ENCODE measurements around the gene PAPOLA.

The PAPOLA gene

DNA sequence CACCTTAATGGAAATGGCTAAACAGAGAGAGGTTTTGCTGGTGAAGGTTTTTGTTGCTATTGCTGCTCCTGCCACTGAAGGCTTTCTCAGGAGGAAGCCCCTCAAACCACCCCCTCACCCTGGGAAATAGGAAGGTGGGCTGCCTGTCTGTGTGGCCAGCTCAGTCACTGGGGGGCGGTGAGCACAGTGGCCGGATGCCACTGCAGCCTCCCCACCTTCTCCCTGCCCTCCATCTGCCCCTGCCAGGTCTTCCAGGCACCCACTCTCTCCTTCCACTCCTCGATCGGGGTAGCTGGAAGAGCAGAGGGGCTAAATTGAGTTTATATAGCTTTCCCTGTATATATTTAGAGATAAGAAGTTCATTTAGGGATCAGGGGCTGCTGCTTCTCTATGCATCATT lies 80.8 kb downstream of the PAPOLA start:
- ChIA-PET CTCF (interaction anchor here (0.6 to 3.6 kb wide), 7 partner anchors 16 to 717 kb away, joined by 3 to 33 read pairs (median 3); no protein-coding TSS in a partner anchor), POLR2A (no interaction called here)
- Histone ChIP-seq H3K36me3 (ENCODE audit: control insufficient read depth in 2 of 2, insufficient read depth in 1 of 2, low read length in 2 of 2) (no peaks in the 10 kb centered on the region), H3K4me1 (ENCODE audit: control insufficient read depth, insufficient read depth, low read length) (no peaks in the 10 kb centered on the region), H3K27ac (ENCODE audit: extremely low read depth, low read depth, low read length) (no peak overlapping the region), H3K4me3 (ENCODE audit: low read depth, low read length) (no peak overlapping the region), H3K9me3 (ENCODE audit: control insufficient read depth, insufficient read depth, low read depth, low read length) (no peaks in the 10 kb centered on the region)
- no peak for TF ChIP-seq ZNF48 (tag by site-specific recombination; IDR thresholded peaks at IDR 0.05)
- TF ChIP-seq ZNF341 (tag by site-specific recombination; IDR thresholded peaks at IDR 0.05; ENCODE audit: low read depth) = peak; percentile 36
- 0 out of 2 replicates have a peak, but pooled peaks have one; percentile 15 for TF ChIP-seq OSR2 (tag by site-specific recombination; IDR thresholded peaks at IDR 0.05)

DNA sequence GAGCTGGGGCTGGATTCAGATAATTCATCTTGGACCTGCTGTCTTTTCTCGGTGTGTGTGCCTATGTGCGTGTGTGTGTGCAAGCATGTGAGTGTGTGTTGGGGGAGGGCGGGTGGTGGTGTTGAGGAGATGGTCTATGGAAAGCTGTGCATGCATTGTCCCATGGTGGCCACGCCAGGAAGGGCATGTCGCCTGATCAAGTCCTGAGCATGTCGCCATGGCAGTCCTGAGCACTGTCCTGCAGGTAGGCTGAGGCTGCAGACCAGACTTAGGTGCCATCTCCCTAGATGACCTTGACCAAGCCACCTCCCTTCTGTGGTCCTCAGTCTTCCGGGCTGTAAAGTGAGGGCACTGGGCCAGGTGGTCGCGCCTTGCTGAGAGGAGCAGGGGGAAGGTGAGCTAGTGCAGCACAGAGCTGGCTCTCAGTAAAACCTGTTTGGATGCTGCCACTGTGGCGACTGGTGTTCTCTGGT lies 81.4 kb downstream of the PAPOLA start:
- H3K4me3 ChIP-seq (ENCODE audit: low read depth, low read length) = no peak overlapping the region
- no peak overlapping the region for H3K27ac ChIP-seq (ENCODE audit: extremely low read depth, low read depth, low read length)
- H3K4me1 ChIP-seq (ENCODE audit: control insufficient read depth, insufficient read depth, low read length) = no peaks in the 10 kb centered on the region
- POLR2A ChIA-PET = no interaction called here
- CTCF ChIA-PET = interaction anchor here (0.6 to 3.6 kb wide), 11 partner anchors 17 to 716 kb away, joined by 3 to 33 read pairs (median 3); no protein-coding TSS in a partner anchor
- no peaks in the 10 kb centered on the region for H3K9me3 ChIP-seq (ENCODE audit: control insufficient read depth, insufficient read depth, low read depth, low read length)
- TF ChIP-seq WT1 (tag by site-specific recombination; IDR thresholded peaks at IDR 0.05) (no peak), ZNF747 (tag by site-specific recombination; IDR thresholded peaks at IDR 0.05) (no peak)
- TF ChIP-seq, protein P1, sequence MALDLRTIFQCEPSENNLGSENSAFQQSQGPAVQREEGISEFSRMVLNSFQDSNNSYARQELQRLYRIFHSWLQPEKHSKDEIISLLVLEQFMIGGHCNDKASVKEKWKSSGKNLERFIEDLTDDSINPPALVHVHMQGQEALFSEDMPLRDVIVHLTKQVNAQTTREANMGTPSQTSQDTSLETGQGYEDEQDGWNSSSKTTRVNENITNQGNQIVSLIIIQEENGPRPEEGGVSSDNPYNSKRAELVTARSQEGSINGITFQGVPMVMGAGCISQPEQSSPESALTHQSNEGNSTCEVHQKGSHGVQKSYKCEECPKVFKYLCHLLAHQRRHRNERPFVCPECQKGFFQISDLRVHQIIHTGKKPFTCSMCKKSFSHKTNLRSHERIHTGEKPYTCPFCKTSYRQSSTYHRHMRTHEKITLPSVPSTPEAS (tag by site-specific recombination; IDR thresholded peaks at IDR 0.05) = peak; percentile 57; the same call in 1 of the 2 replicates
- H3K36me3 ChIP-seq (ENCODE audit: control insufficient read depth in 2 of 2, insufficient read depth in 1 of 2, low read length in 2 of 2) = no peaks in the 10 kb centered on the region

DNA sequence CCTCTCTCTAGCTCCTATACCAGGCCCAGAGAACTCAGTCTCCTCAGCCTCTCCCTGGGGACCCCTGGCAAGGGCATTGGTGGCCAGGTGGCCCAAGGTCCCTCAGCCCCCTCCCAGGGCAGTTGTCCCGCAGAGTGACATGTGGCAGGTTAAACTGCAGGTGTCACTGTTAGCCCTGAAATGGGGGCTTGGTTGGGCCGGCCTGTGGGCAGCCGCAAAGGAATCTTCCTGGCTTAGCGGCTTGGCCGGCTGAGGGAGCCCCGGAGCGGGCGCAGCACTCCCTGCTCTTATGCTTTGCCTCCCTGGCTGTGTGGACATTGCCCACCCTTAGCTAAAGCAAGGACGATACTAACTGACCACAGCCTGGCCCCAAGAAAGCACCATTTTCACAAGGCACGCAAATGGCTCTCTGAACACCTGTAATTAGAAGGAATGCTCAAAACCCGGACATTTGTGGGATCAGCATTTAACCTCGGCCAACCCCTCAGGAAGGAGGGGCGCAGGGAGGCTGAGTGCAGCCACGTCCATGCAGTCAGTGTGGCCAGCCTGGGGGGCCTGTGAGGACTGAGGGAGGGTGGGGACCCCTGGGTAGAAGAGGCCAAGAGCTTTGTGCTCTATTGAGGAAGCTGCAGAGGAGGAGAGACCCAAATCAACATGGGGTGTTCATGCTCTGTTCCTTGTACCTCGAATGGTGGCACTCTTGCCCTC lies 82.2 kb downstream of the PAPOLA start:
- ChIA-PET CTCF (interaction anchor here (0.6 to 3.6 kb wide), 14 partner anchors 17 to 616 kb away, joined by 3 to 33 read pairs (median 4); no protein-coding TSS in a partner anchor), POLR2A (no interaction called here)
- H3K4me1 ChIP-seq (ENCODE audit: control insufficient read depth, insufficient read depth, low read length) = no peaks in the 10 kb centered on the region
- H3K9me3 ChIP-seq (ENCODE audit: control insufficient read depth, insufficient read depth, low read depth, low read length) = no peaks in the 10 kb centered on the region
- H3K4me3 ChIP-seq (ENCODE audit: low read depth, low read length) = no peak overlapping the region
- H3K27ac ChIP-seq (ENCODE audit: extremely low read depth, low read depth, low read length) = no peak overlapping the region
- H3K36me3 ChIP-seq (ENCODE audit: control insufficient read depth in 2 of 2, insufficient read depth in 1 of 2, low read length in 2 of 2) = no peaks in the 10 kb centered on the region
- TF ChIP-seq ZNF391 (tag by site-specific recombination; IDR thresholded peaks at IDR 0.05; ENCODE audit: borderline replicate concordance, low read depth) = no peak
- TF ChIP-seq ZNF843 (tag by site-specific recombination; IDR thresholded peaks at IDR 0.05) = no peak
- TF ChIP-seq KLF8 (tag by site-specific recombination; IDR thresholded peaks at IDR 0.05) = no peak
- TF ChIP-seq ZNF561 (tag by site-specific recombination; IDR thresholded peaks at IDR 0.05; ENCODE audit: borderline replicate concordance) = 0 out of 2 replicates have a peak, but pooled peaks have one; percentile 44
- no peak for TF ChIP-seq ZNF132 (tag by site-specific recombination; IDR thresholded peaks at IDR 0.05; ENCODE audit: borderline replicate concordance)
- TF ChIP-seq HOXC10 (CRISPR knock-in tag; IDR thresholded peaks at IDR 0.05) = no peak
- TF ChIP-seq ZNF266 (tag by site-specific recombination; IDR thresholded peaks at IDR 0.05; ENCODE audit: low read depth) = no peak
- TF ChIP-seq ZNF48 (tag by site-specific recombination; IDR thresholded peaks at IDR 0.05) = no peak
- 0 out of 2 replicates have a peak, but pooled peaks have one; percentile 34 for TF ChIP-seq ZNF501 (tag by site-specific recombination; IDR thresholded peaks at IDR 0.05)
- no peak for TF ChIP-seq KLF16 (tag by site-specific recombination; IDR thresholded peaks at IDR 0.05)
- TF ChIP-seq PRDM1 (tag by site-specific recombination; IDR thresholded peaks at IDR 0.05) = no peak
- 0 out of 2 replicates have a peak, but pooled peaks have one; percentile 50 for TF ChIP-seq ZSCAN30 (tag by site-specific recombination; IDR thresholded peaks at IDR 0.05)
- TF ChIP-seq ZNF558 (tag by site-specific recombination; IDR thresholded peaks at IDR 0.05) = no peak
- TF ChIP-seq ZNF654 (tag by site-specific recombination; IDR thresholded peaks at IDR 0.05; ENCODE audit: low read depth) = peak; percentile 89
- TF ChIP-seq ZBTB1 (tag by site-specific recombination; IDR thresholded peaks at IDR 0.05) = no peak
- TF ChIP-seq, protein P2, sequence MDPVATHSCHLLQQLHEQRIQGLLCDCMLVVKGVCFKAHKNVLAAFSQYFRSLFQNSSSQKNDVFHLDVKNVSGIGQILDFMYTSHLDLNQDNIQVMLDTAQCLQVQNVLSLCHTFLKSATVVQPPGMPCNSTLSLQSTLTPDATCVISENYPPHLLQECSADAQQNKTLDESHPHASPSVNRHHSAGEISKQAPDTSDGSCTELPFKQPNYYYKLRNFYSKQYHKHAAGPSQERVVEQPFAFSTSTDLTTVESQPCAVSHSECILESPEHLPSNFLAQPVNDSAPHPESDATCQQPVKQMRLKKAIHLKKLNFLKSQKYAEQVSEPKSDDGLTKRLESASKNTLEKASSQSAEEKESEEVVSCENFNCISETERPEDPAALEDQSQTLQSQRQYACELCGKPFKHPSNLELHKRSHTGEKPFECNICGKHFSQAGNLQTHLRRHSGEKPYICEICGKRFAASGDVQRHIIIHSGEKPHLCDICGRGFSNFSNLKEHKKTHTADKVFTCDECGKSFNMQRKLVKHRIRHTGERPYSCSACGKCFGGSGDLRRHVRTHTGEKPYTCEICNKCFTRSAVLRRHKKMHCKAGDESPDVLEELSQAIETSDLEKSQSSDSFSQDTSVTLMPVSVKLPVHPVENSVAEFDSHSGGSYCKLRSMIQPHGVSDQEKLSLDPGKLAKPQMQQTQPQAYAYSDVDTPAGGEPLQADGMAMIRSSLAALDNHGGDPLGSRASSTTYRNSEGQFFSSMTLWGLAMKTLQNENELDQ (tag by site-specific recombination; IDR thresholded peaks at IDR 0.05; ENCODE audit: low read depth) = no peak
- TF ChIP-seq ZNF2 (tag by site-specific recombination; IDR thresholded peaks at IDR 0.05) = peak; percentile 28; the same call in 1 of the 2 replicates
- TF ChIP-seq YY2 (tag by site-specific recombination; IDR thresholded peaks at IDR 0.05) = no peak
- TF ChIP-seq, protein P3, sequence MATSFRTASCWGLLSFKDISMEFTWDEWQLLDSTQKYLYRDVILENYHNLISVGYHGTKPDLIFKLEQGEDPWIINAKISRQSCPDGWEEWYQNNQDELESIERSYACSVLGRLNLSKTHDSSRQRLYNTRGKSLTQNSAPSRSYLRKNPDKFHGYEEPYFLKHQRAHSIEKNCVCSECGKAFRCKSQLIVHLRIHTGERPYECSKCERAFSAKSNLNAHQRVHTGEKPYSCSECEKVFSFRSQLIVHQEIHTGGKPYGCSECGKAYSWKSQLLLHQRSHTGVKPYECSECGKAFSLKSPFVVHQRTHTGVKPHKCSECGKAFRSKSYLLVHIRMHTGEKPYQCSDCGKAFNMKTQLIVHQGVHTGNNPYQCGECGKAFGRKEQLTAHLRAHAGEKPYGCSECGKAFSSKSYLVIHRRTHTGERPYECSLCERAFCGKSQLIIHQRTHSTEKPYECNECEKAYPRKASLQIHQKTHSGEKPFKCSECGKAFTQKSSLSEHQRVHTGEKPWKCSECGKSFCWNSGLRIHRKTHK (tag by site-specific recombination; IDR thresholded peaks at IDR 0.05) = no peak
- TF ChIP-seq, protein P4, sequence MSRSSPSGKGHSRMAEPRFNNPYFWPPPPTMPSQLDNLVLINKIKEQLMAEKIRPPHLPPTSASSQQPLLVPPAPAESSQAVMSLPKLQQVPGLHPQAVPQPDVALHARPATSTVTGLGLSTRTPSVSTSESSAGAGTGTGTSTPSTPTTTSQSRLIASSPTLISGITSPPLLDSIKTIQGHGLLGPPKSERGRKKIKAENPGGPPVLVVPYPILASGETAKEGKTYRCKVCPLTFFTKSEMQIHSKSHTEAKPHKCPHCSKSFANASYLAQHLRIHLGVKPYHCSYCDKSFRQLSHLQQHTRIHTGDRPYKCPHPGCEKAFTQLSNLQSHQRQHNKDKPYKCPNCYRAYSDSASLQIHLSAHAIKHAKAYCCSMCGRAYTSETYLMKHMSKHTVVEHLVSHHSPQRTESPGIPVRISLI (tag by site-specific recombination; IDR thresholded peaks at IDR 0.05) = no peak

Measured in HEK293 (cell line).